Activated T-cell treated with anti-CD3 and anti-CD28 coated beads for 4 hours (primary cell): Measurements from ENCODE around the gene NPIPA1.
"Not testable (repeated sequence)": the region's sequence is repeated elsewhere in the genome, so short reads cannot be mapped to it uniquely, and the experiment has no call there.

Source experiments
- DNase-seq: peaks from one replicate; pipeline ENCODE4 v3.0.0-alpha.2; 2020

Gene NPIPA1

DNA sequence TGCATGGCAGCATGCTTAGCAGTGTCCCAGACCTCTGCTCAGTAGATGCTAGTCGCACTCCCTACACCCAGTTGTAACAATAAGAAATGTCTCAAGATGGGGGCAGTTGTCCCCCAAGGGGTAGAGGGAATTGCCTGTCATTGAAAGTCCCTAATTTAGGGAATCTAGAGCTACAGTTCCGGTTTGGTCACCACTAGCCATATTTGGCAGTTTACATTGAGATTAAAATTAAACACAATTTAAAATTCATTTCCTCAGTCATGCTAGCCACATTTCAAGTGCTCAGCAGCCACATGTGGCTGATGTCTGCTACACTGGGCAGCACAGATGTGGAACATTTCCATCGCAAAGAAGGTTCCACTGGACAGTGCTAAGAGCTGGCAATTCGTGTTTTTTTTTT, 41.7 kb downstream of the NPIPA1 start:
- not testable (repeated sequence) for DNase-seq

- DNase-seq, result not testable (repeated sequence)
These were observed 44.0 kb downstream of the NPIPA1 start for GRCh38 chr16:14981234-14981633.

GRCh38 chr16:14982521-14982920, 45.3 kb downstream of the NPIPA1 start:
- DNase-seq, result not testable (repeated sequence)

DNA sequence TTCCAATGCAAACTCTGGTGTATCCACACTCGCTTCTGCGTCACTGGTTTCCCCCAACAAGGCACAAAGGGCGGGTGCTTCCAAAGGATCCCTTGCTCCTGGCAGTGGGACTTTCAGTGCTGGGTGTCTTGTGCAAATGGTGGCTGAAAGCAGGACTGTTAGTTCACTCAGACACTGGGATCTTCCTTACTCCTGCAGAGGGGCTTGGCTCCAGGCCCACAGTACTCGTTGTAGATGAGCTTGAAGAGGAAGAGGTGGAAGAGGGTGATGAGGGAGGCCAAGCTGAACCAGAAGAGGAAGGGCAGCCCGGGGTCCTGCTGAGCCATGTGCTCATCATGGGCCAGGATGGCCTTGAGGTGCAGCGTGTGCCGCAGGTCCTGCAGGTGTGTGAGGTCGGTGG, 50.8 kb downstream of the NPIPA1 start:
- not testable (repeated sequence) for DNase-seq

DNA sequence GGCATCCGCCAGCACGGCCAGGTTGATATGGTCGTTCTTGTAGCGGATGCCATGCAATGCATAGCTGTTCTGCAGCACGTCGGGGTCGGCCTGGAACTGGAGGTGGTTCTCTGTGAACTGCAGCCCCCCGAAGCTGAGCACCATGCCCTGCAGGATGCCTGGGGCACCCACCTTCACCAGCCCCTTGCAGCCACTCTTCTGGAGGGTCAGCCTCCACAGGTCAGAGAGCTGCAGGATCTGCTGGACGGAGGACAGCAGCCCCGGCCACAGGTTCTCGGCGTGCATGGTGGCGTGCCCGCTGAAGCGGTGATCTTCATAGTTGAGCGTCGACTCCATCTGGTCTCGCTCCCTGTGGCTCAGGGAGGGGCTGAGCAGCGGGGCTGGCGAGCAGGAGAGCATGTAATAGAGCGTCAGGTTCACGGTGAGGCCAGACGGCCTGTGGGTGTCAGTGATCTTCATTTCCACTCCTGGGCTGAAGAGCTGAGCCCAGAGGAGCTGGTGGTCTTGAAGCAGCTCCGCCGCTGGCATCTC, 51.5 kb downstream of the NPIPA1 start:
- not testable (repeated sequence) for DNase-seq

DNA sequence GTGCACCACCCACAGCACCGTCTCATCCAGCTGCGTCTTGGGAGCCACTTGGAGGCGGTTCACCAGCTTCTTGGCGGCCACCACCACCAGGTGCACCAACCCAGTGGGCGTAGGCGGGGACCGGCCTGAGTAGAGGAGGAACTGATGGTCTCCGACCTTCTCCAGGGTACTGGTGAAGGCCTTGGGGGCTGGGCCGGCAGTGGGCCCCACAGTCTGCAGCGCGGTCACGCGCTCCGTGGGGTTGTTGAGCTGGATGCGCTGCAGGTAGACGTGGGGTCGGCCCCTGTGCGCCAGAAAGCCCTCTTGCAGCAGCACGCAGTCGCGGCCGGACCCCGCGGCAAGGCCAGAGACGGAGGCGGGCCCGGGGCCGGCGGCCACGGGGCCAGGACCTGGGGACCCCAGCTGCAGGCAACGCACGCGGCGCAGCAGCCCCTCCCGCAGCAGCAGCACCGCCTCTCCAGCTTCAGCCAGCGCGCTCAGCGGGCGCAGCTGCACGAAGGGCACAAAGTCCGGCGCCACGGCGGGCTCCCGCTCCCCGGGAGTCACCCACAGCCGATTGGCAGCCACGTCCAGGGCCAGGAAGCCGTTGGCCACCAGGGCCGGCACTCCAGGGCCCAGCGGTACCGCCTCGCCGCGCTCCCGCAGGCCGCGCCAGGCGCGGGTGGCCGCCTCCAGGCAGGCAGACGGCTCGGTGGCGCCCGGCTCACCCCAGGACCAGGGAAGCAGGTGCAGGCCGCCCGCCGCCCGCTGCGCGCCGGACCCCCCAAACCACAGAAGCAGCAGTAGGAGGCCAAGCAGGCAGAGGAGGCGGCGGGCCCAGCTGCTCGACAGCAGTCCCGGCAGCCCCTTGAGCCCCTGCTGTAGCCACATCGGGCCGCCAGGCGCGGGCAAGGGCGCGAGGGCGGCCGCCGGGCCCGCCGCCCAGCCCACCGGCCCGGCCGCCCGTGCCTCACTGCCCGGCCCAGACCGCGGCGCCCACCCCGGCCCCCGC, 52.3 kb downstream of the NPIPA1 start:
- DNase-seq, result not testable (repeated sequence)

GRCh38 chr16:14993277-14994151, 56.3 kb downstream of the NPIPA1 start:
- DNase-seq, result not testable (repeated sequence)

DNA sequence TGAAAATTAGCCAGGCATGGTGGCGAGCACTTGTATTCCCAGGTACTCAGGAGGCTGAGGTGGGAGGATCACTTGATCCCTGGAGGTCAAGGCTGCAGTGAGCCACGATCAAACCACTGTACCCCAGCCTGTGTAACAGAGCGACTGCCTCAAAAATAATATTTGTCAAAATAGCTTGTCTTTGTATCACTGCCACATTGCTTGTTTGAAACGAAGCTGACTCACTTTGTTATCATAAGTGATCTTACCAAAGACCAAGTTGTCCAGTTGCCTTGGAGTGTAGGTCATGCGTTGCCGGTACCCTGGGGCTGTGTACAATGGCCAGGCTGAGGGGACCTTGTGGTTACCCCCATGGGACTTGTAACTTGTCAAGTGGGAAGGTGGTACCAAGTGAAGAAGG, 59.5 kb downstream of the NPIPA1 start:
- not testable (repeated sequence) for DNase-seq

DNA sequence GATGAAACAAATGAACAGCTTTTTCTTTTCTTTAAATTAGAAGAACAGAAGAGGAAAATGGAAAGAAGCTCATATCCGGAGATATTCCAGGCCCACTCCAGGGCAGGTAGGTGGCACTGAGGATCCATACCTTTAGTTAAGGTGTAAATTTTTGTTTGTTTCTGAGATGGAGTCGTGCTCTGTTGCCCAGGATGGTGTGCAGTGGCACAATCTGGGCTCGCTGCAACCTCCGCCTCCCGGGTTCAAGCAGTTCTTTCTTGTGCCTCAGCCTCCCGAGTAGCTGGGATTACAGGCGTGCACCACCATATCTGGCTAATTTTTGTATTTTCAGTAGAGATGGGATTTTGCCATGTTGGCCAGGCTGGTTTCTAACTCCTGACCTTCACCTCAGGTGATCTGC, 61.1 kb downstream of the NPIPA1 start:
- not testable (repeated sequence) for DNase-seq

DNA sequence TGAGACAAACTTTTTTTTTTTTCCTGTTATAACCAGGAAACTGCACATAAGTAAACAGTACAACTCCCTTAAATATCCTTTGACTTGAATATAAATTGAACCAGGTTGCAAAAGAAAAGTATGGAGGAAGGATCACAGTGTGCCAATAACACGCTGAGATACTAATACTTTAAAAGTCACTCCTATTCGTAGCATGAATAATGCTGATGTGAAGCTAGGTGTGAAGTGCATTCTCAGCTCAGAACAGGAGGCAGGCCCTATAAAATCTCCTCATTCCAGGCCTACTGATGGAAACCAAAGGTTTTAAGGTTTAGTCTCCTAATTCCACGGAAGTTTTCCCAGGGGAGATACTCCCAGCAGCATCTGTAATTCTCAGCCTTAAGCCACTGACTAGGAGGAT, 62.6 kb downstream of the NPIPA1 start:
- DNase-seq, result not testable (repeated sequence)
